ENCODE data around the gene TOR1A. TPM values are rescaled to one million over a fixed set of nuclear protein-coding genes. Genes with fewer than 3 reads are reported as not detected.

TOR1A gene
- 10 to 100 TPM; 33.9 to 45.9 (median 38.2) TPM for total RNA-seq

DNA sequence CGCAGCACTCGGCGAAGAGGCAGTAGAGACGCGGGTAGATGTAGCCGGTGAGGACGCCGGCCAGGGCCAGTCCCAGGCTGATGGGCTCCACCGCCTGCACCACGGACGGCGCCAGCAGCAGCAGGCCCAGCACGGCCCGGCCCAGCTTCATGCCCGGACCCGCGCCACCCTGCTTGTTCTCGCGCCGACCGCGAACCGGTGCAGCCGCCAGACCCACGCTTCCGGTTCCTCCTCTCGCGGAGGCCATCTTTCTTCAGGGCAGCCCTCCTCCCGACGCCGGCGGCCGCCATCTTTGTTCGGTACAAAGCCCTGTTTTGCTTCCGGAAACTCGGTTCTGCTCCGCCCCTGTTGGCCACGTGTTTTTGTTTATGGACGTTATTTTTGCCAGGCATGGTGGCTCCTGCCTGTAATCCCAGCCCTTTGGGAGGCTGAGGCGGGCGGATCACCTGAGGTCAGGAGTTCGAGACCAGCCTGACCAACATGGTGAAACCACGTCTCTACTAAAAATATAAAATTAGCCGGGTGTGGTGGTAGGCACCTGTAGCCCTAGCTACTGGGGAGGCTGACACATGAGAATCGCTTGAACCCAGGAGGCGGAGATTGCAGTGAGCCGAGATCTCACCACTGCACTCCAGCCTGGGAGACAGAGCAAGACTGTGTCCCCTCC, at the start of gene TOR1A:
Gene TOR1A, minus strand, starts transcription at position 202 of the 667 bp plus-strand sequence. Its CDS starts 51 bp downstream, at position 151.
- peak within 1 kb of the TSS; percentile 66 to 80 for H3K4me3 ChIP-seq
- H3K36me3 ChIP-seq: peaks cover 0 to 64% of the 10 kb centered on the region in 2 donors
- no peaks in the 10 kb centered on the region for H3K27me3 ChIP-seq
- no peaks in the 10 kb centered on the region for H3K9me3 ChIP-seq
- peak within 1 kb of the TSS; percentile 27 to 88 (median 81) for H3K27ac ChIP-seq
- peak; percentile 37 to 43 for TF ChIP-seq POLR2A (IDR thresholded peaks at IDR 0.05)
- TF ChIP-seq, protein P1, sequence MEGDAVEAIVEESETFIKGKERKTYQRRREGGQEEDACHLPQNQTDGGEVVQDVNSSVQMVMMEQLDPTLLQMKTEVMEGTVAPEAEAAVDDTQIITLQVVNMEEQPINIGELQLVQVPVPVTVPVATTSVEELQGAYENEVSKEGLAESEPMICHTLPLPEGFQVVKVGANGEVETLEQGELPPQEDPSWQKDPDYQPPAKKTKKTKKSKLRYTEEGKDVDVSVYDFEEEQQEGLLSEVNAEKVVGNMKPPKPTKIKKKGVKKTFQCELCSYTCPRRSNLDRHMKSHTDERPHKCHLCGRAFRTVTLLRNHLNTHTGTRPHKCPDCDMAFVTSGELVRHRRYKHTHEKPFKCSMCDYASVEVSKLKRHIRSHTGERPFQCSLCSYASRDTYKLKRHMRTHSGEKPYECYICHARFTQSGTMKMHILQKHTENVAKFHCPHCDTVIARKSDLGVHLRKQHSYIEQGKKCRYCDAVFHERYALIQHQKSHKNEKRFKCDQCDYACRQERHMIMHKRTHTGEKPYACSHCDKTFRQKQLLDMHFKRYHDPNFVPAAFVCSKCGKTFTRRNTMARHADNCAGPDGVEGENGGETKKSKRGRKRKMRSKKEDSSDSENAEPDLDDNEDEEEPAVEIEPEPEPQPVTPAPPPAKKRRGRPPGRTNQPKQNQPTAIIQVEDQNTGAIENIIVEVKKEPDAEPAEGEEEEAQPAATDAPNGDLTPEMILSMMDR (IDR thresholded peaks at IDR 0.05): no peak
- peak; percentile 68 for TF ChIP-seq POLR2AphosphoS5 (IDR thresholded peaks at IDR 0.05)
- WGBS, 2 donors (ENCODE audit: low coverage in 1 of 2): 2 to 47% methylated on average over 3 to 13 of the region's 47 CpGs
- peak; percentile 98 for ATAC-seq
- H3K4me1 ChIP-seq: peaks cover 0 to 15% (median 0%) of the 10 kb centered on the region in 3 donors

GRCh38 chr9:129871046-129871445, 47.1 kb upstream of the TOR1A start:
- no peaks in the 10 kb centered on the region for H3K4me1 ChIP-seq
- no peak for TF ChIP-seq POLR2AphosphoS5 (IDR thresholded peaks at IDR 0.05)
- TF ChIP-seq EP300 (IDR thresholded peaks at IDR 0.05): no peak
- TF ChIP-seq, protein P1 (IDR thresholded peaks at IDR 0.05): no peak
- TF ChIP-seq POLR2A (IDR thresholded peaks at IDR 0.05): no peak
- WGBS, 2 donors (ENCODE audit: low coverage in 1 of 2): 88 to 91% methylated on average over 10 of the region's 11 CpGs
- H3K9me3 ChIP-seq: no peaks in the 10 kb centered on the region
- no peak for ATAC-seq
- peaks cover 0 to 46% of the 10 kb centered on the region in 2 donors for H3K36me3 ChIP-seq
- no peak overlapping the region for H3K4me3 ChIP-seq
- no peaks in the 10 kb centered on the region for H3K27me3 ChIP-seq
- no peak overlapping the region for H3K27ac ChIP-seq

DNA sequence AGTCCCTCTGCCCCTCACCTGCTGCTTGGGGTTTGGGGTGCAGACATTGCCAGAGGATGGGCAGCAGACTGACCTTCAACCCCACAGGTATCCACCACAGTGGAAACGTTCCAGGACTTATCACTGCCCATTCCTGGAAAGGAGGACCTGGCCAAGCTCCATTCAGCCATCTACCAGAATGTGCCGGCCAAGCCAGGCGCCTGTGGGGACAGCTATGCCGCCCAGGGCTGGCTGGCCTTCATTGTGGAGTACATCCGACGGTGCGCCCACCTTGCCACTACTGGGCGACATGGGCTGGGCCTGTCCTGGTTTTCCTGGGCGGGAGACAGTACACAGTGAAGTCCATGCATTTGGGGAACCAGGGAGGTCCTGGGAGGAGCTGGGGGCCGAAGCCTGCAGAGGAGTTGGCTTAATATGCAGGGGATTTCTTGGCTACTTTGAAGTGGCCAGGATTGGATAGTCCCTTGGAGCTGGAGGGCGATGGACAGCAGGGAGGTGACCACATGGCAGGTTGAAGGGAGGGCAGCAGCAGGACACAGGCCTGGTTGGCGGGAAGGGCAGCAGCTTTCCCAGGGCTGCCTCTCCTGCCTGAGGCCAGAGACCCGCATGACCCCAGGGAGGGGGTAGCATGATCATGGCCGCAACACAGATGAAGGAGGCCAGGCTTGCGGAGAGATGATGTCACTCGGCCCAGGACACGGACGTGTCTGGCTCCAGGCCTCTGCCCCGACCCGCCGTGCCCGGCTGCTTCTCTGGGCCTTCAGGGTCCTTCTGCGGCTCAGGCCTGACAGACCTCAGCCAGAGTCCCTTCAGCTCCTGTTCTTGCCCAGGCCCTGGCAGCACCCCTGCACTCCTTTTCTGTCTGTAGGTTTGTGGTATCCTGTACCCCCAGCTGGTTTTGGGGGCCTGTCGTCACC, 45.9 kb upstream of the TOR1A start:
- H3K4me3 ChIP-seq: no peak overlapping the region
- no peak for TF ChIP-seq EP300 (IDR thresholded peaks at IDR 0.05)
- H3K27me3 ChIP-seq: no peaks in the 10 kb centered on the region
- H3K36me3 ChIP-seq: peaks cover 0 to 58% of the 10 kb centered on the region in 2 donors
- H3K9me3 ChIP-seq: no peaks in the 10 kb centered on the region
- no peaks in the 10 kb centered on the region for H3K4me1 ChIP-seq
- WGBS, 2 donors (ENCODE audit: low coverage in 1 of 2): 76 to 90% methylated on average over 4 to 5 of the region's 24 CpGs
- H3K27ac ChIP-seq: no peak overlapping the region
- ATAC-seq: no peak

GRCh38 chr9:129868872-129869486, 45.0 kb upstream of the TOR1A start:
- peak; percentile 34 for ATAC-seq
- no peaks in the 10 kb centered on the region for H3K4me1 ChIP-seq
- TF ChIP-seq POLR2A (IDR thresholded peaks at IDR 0.05): no peak
- no peak for TF ChIP-seq POLR2AphosphoS5 (IDR thresholded peaks at IDR 0.05)
- TF ChIP-seq, protein P1 (IDR thresholded peaks at IDR 0.05): no peak
- TF ChIP-seq EP300 (IDR thresholded peaks at IDR 0.05): no peak
- no peak overlapping the region for H3K4me3 ChIP-seq
- no CpG with 5 or more reads among the region's 28 CpGs for WGBS, 2 donors (ENCODE audit: low coverage in 1 of 2)
- no peak overlapping the region for H3K27ac ChIP-seq
- peaks cover 0 to 65% of the 10 kb centered on the region in 2 donors for H3K36me3 ChIP-seq
- no peaks in the 10 kb centered on the region for H3K27me3 ChIP-seq
- H3K9me3 ChIP-seq: no peaks in the 10 kb centered on the region

Measured in gastroesophageal sphincter (tissue), 4 donors.